Brain microvascular endothelial cell (primary cell): Measurements from ENCODE around the gene ZBED1.
A peak's percentile ranks its signal among the peaks of the same experiment; 100 is the strongest.
"Not testable (repeated sequence)": the region's sequence is repeated elsewhere in the genome, so short reads cannot be mapped to it uniquely, and the experiment has no call there.

Experiments used
- DNase-seq: peaks from one replicate; pipeline ENCODE4 v3.0.0-alpha.2; 2020
- H3K27ac ChIP-seq: fragments of 250-450 bp; sonication (Bioruptor Pico); 2 replicates; pipeline ENCODE4 v1.5.1; 2020; ENCODE audit warnings: mild to moderate bottlenecking, moderate library complexity
- H3K27me3 ChIP-seq: fragments of 250-450 bp; sonication (Bioruptor Pico); replicated peaks from 2 replicates; pipeline ENCODE4 v1.5.1; 2020; ENCODE audit warnings: mild to moderate bottlenecking
- H3K36me3 ChIP-seq: fragments of 250-450 bp; sonication (Bioruptor Pico); replicated peaks from 2 replicates; pipeline ENCODE4 v1.5.1; 2020; ENCODE audit warnings: mild to moderate bottlenecking
- H3K4me3 ChIP-seq: 2 replicates; pipeline ENCODE4 v1.5.1; 2011; ENCODE audit warnings: low read depth, mild to moderate bottlenecking, control low read depth, low read length, moderate library complexity
- CTCF ChIP-seq: IDR thresholded peaks from 2 replicates; pipeline ENCODE4 v1.5.1; 2011; ENCODE audit warnings: low read depth, mild to moderate bottlenecking, moderate library complexity, low read length, control low read depth, inconsistent platforms; ENCODE audit errors: missing control alignments
- in situ Hi-C: cut with HindIII; loops from 2 replicates; pipeline ENCODE4 v1.10.0; 2017; ENCODE audit warnings: low sequenced_read_pairs, low pct_ligation_motif_present

Gene ZBED1

GRCh38 chrX:2469196-2469685 is 31.5 kb downstream of the ZBED1 start:
- in situ Hi-C loops = no loop called here
- DNase-seq = no peak
- no peaks in the 10 kb centered on the region for H3K27me3 ChIP-seq
- no peak overlapping the region for H3K27ac ChIP-seq
- TF ChIP-seq CTCF = no peak
- no peaks in the 10 kb centered on the region for H3K36me3 ChIP-seq
- H3K4me3 ChIP-seq = no peak overlapping the region

- Histone ChIP-seq H3K27me3 (no peaks in the 10 kb centered on the region), H3K27ac (no peak overlapping the region), H3K4me3 (no peak overlapping the region), H3K36me3 (no peaks in the 10 kb centered on the region)
- no peak for TF ChIP-seq CTCF
- DNase-seq = peak; percentile 11
- in situ Hi-C loops = no loop called here
Measured at GRCh38 chrX:2468261-2469195, 32.2 kb downstream of the ZBED1 start.

- Histone ChIP-seq H3K36me3 (no peaks in the 10 kb centered on the region), H3K4me3 (no peak overlapping the region), H3K27ac (no peak overlapping the region), H3K27me3 (no peaks in the 10 kb centered on the region)
- DNase-seq = no peak
- in situ Hi-C loops = no loop called here
- no peak for TF ChIP-seq CTCF
Measured at GRCh38 chrX:2466876-2467656, 33.7 kb downstream of the ZBED1 start.

- in situ Hi-C loops = no loop called here
- H3K27me3 ChIP-seq = no peaks in the 10 kb centered on the region
- DNase-seq = peak; percentile 35
- no peaks in the 10 kb centered on the region for H3K36me3 ChIP-seq
- H3K27ac ChIP-seq = no peak overlapping the region
- no peak for TF ChIP-seq CTCF
- no peak overlapping the region for H3K4me3 ChIP-seq
Measured at GRCh38 chrX:2464677-2465166, 36.1 kb downstream of the ZBED1 start.

- in situ Hi-C loops = no loop called here
- H3K4me3 ChIP-seq = no peak overlapping the region
- DNase-seq = peak; percentile 14
- H3K27ac ChIP-seq = peak overlapping the region; percentile 79
- H3K36me3 ChIP-seq = no peaks in the 10 kb centered on the region
- H3K27me3 ChIP-seq = no peaks in the 10 kb centered on the region
- TF ChIP-seq CTCF = no peak
Measured at GRCh38 chrX:2463973-2464676, 36.7 kb downstream of the ZBED1 start.

- H3K36me3 ChIP-seq, in situ Hi-C loops, H3K4me3 ChIP-seq, H3K27me3 ChIP-seq: not testable (repeated sequence)
- DNase-seq = peak; percentile 81
- H3K27ac ChIP-seq = peak overlapping the region; percentile 79
Measured at GRCh38 chrX:2463481-2463880, 37.3 kb downstream of the ZBED1 start.
